MM.1S (cell line): ENCODE data around the gene NPHP1.

ENCODE experiments used
- CTCF ChIP-seq: fragments of 300-600 bp; sonication (generic); IDR thresholded peaks from 2 replicates; pipeline ENCODE4 v1.5.1; 2016; ENCODE audit warnings: antibody characterized with exemption, low read length, mixed read lengths
- EZH2 ChIP-seq: fragments of 300-600 bp; sonication (generic); optimal IDR thresholded peaks from 2 replicates; pipeline ENCODE3; 2017; ENCODE audit warnings: low read depth, mild to moderate bottlenecking, antibody characterized with exemption, low read length, mixed read lengths
- EZH2phosphoT487 ChIP-seq: fragments of 300-600 bp; sonication (generic); IDR thresholded peaks from 2 replicates; pipeline ENCODE4 v1.6.1; 2018; ENCODE audit warnings: antibody characterized with exemption, low read length

- no peak for TF ChIP-seq CTCF
- no peak for TF ChIP-seq EZH2
- no peak for TF ChIP-seq EZH2phosphoT487
Observed at GRCh38 chr2:110106642-110107041, 98.2 kb downstream of the NPHP1 start.
